GM23248 (cell line): ENCODE data around the gene RNF145. TPM values are rescaled to one million over a fixed set of nuclear protein-coding genes. Genes with fewer than 3 reads are reported as not detected.

Source experiments
- DNase-seq: peaks from one replicate; pipeline ENCODE4 v3.0.0-alpha.2; 2015
- H2AFZ ChIP-seq: fragments of 200-600 bp; sonication (generic); 2 replicates; pipeline ENCODE4 v1.6.1; 2016; ENCODE audit warnings: antibody characterized with exemption
- H3F3A ChIP-seq: fragments of 200-600 bp; sonication (generic); 2 replicates; pipeline ENCODE4 v1.6.1; 2016; ENCODE audit warnings: mild to moderate bottlenecking, antibody characterized with exemption, mixed run types; ENCODE audit not compliant: insufficient read depth
- H3K27ac ChIP-seq: fragments of 200-600 bp; sonication (generic); 2 replicates; pipeline ENCODE4 v1.5.1; 2016; ENCODE audit warnings: mild to moderate bottlenecking
- H3K27me3 ChIP-seq: fragments of 200-600 bp; sonication (generic); replicated peaks from 2 replicates; pipeline ENCODE4 v1.6.1; 2016; ENCODE audit warnings: mild to moderate bottlenecking; ENCODE audit not compliant: insufficient read depth
- H3K36me3 ChIP-seq: fragments of 200-600 bp; sonication (generic); 2 replicates; pipeline ENCODE4 v1.6.1; 2016; ENCODE audit warnings: low read depth, mild to moderate bottlenecking
- H3K4me1 ChIP-seq: fragments of 200-600 bp; sonication (generic); 2 replicates; pipeline ENCODE4 v1.6.1; 2016; ENCODE audit warnings: mild to moderate bottlenecking; ENCODE audit not compliant: insufficient read depth
- H3K4me2 ChIP-seq: fragments of 200-600 bp; sonication (generic); one replicate; pipeline ENCODE4 v1.6.1; 2016; ENCODE audit warnings: mild to moderate bottlenecking; ENCODE audit not compliant: unreplicated experiment
- H3K4me3 ChIP-seq: fragments of 200-600 bp; sonication (generic); 2 replicates; pipeline ENCODE4 v1.5.1; 2016; ENCODE audit warnings: mild to moderate bottlenecking
- H3K79me2 ChIP-seq: fragments of 200-600 bp; sonication (generic); 2 replicates; pipeline ENCODE4 v1.6.1; 2016; ENCODE audit warnings: mild to moderate bottlenecking; ENCODE audit not compliant: insufficient read depth
- H3K9ac ChIP-seq: fragments of 200-600 bp; sonication (generic); 2 replicates; pipeline ENCODE4 v1.6.1; 2016; ENCODE audit warnings: mild to moderate bottlenecking
- H3K9me2 ChIP-seq: fragments of 200-600 bp; sonication (generic); 2 replicates; pipeline ENCODE4 v1.6.1; 2016; ENCODE audit warnings: mixed run types, mild to moderate bottlenecking, moderate library complexity; ENCODE audit not compliant: insufficient read depth
- H3K9me3 ChIP-seq: fragments of 200-600 bp; sonication (generic); one replicate; pipeline ENCODE4 v1.6.1; 2017; ENCODE audit warnings: low read depth
- H4K20me1 ChIP-seq: fragments of 200-600 bp; sonication (generic); 2 replicates; pipeline ENCODE4 v1.6.0; 2016; ENCODE audit not compliant: insufficient read depth
- EZH2 ChIP-seq: fragments of 200-600 bp; sonication (generic); IDR thresholded peaks from 2 replicates; pipeline ENCODE4 v1.6.1; 2018; ENCODE audit warnings: antibody characterized with exemption, mild to moderate bottlenecking; ENCODE audit not compliant: insufficient read depth, poor library complexity, severe bottlenecking
- EZH2phosphoT487 ChIP-seq: fragments of 200-600 bp; sonication (generic); IDR thresholded peaks from 2 replicates; pipeline ENCODE4 v1.6.1; 2018; ENCODE audit warnings: antibody characterized with exemption, moderate library complexity, mild to moderate bottlenecking, low read depth; ENCODE audit not compliant: insufficient read depth
- WGBS, 2 experiments: methylation state at CpG; one replicate each; pipeline ENCODE4 v1.1.6; 2015 to 2017; ENCODE audit warnings: low lambda C conversion rate in 2 of 2, low coverage in 1 of 2; ENCODE audit errors: missing lambda C conversion rate in 2 of 2; 5-methylcytosine and 5-hydroxymethylcytosine counted together
- in situ Hi-C: fragments of 300-500 bp; cut with MboI; formaldehyde crosslinking; loops from 2 replicates; pipeline ENCODE4 v1.15.0; 2020
- polyA plus RNA-seq: library from polyadenylated mRNA; unstranded; fragments of >200 nt; fragmentation: Nextera tagmentation; extraction: Ambion mirVana; gene quantifications from 2 replicates; pipeline ENCODE4 v1.2.1, GENCODE V29; 2016
- total RNA-seq: library from RNA; depleted of rRNA; stranded (reverse); fragments of >200 nt; shearing (Covaris generic); gene quantifications from 2 replicates; pipeline ENCODE4 v1.2.3, GENCODE V29; 2014

RNF145 gene
- total and polyA plus RNA-seq, 2 experiments from 2014 or later, result 9.2 to 38.7 TPM

DNA sequence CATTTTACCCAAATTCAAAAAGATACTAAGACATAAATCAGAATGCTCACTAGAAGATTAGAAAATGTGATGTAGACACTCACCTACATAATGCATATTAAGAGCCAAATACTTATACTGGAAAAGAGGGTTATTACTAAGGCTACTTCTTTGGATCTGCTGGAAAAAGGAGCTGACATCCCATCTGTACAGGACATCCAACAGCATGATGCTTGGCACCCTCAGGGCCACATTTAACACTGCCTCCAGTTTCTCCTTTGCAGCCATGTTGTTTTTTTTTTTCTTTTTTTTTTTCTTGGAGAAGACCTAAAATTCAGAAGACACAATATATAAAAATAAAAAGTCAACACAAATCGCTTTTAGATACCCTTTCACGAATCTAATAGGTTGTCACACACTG, 6.0 kb downstream of the RNF145 start:
- H3K79me2 ChIP-seq, result peaks cover 100% of the 10 kb centered on the region
- H3K27ac ChIP-seq, result no peak overlapping the region
- peaks cover 47% of the 10 kb centered on the region for H3K4me1 ChIP-seq
- DNase-seq, result no peak
- H3F3A ChIP-seq, result peaks cover 28% of the 10 kb centered on the region
- in situ Hi-C loops, result no loop called here
- H3K9me2 ChIP-seq, result no peaks in the 10 kb centered on the region
- no peak overlapping the region for H3K4me3 ChIP-seq
- 90 to 94% methylated on average over 2 of the region's 2 CpGs for WGBS, 2 experiments
- no peak overlapping the region for H2AFZ ChIP-seq
- peaks cover 20% of the 10 kb centered on the region; the same call in 1 of the 2 replicates for H3K36me3 ChIP-seq
- TF ChIP-seq EZH2phosphoT487 (no peak), EZH2 (no peak)
- no peaks in the 10 kb centered on the region for H3K9me3 ChIP-seq
- no peak overlapping the region for H3K4me2 ChIP-seq
- 0 out of 2 replicates have a peak, but pooled peaks cover 5% of the 10 kb centered on the region for H4K20me1 ChIP-seq
- H3K27me3 ChIP-seq, result no peaks in the 10 kb centered on the region
- no peak overlapping the region for H3K9ac ChIP-seq

DNA sequence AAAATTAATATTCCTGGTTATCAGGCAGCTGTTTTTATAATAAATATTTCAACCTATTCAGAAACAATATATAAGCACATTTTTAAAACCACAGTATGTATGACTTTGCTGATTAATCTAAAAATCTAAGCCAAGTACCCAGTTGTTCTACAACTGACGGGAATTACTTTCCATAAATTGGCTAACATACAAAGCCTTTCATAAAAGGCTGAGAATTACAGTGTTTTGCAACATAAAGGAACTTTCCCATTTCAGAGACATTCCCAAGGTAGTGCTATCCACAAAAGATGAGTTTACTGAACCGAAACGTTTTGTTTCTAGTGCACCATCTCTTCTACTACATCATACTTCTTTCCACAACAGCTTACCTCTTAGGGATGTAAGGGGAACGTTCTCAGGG, 7.2 kb downstream of the RNF145 start:
- Histone ChIP-seq H3K9me2 (no peaks in the 10 kb centered on the region), H3K9me3 (no peaks in the 10 kb centered on the region), H3K79me2 (peaks cover 100% of the 10 kb centered on the region), H3K4me2 (no peak overlapping the region), H3K4me3 (no peak overlapping the region), H3K36me3 (peaks cover 27% of the 10 kb centered on the region), H3K9ac (no peak overlapping the region), H3F3A (peaks cover 21% of the 10 kb centered on the region), H3K27me3 (no peaks in the 10 kb centered on the region), H3K27ac (no peak overlapping the region), H3K4me1 (peaks cover 43% of the 10 kb centered on the region), H2AFZ (no peak overlapping the region), H4K20me1 (0 out of 2 replicates have a peak, but pooled peaks cover 5% of the 10 kb centered on the region)
- in situ Hi-C loops, result no loop called here
- 69 to 74% methylated on average over 4 of the region's 4 CpGs for WGBS, 2 experiments
- DNase-seq, result no peak
- TF ChIP-seq EZH2, result no peak
- TF ChIP-seq EZH2phosphoT487, result no peak

DNA sequence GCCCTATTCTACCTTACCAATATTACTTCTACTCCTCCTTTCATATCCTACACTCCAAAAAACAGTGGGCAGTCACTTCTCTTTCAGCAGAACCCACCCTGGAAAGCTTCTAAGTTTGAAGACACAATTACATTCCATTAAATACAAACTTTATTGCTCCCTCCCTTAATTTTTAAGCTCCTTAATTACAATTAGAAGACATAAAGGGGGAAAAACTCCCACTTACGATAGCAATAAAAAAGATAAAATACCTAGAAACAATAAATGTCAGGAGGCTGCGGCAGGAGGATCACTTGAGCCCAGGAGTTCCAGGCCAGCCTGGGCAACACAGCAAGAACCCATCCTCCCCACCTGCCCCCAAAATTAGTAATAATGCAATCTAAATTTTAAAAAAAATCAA, 9.6 kb downstream of the RNF145 start:
- in situ Hi-C loops, result no loop called here
- no peak overlapping the region for H3K4me2 ChIP-seq
- H3K4me1 ChIP-seq, result peaks cover 19% of the 10 kb centered on the region
- TF ChIP-seq EZH2 (no peak), EZH2phosphoT487 (no peak)
- peaks cover 36% of the 10 kb centered on the region for H3K36me3 ChIP-seq
- H2AFZ ChIP-seq, result no peak overlapping the region
- H3K9me2 ChIP-seq, result no peaks in the 10 kb centered on the region
- H3K9me3 ChIP-seq, result no peaks in the 10 kb centered on the region
- H3K27me3 ChIP-seq, result no peaks in the 10 kb centered on the region
- H3K4me3 ChIP-seq, result no peak overlapping the region
- no peak for DNase-seq
- 0 out of 2 replicates have a peak, but pooled peaks cover 5% of the 10 kb centered on the region for H4K20me1 ChIP-seq
- H3K9ac ChIP-seq, result no peak overlapping the region
- H3K27ac ChIP-seq, result no peak overlapping the region
- no peaks in the 10 kb centered on the region for H3F3A ChIP-seq
- WGBS, 2 experiments, result 98% methylated on average over 2 of the region's 2 CpGs
- peaks cover 100% of the 10 kb centered on the region for H3K79me2 ChIP-seq

DNA sequence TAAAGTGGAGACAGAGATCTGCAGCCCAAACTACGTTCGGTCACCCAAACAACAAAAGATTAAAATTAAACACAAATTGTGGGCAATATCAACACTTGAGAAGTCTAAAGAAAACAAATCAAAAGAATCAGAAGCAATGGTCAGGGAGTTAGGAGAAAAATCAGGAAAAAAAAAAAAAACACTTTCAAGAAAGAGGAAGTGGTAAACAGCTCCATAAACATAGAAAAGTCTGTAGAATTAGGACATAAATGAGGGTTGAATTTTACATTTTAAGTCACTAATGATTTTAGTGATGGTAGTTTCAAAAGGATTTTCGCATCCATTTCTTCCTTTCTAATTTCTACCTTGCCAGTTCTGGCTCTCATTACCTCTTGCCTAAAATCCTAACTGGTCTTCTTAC, 10.1 kb downstream of the RNF145 start:
- TF ChIP-seq EZH2, result no peak
- TF ChIP-seq EZH2phosphoT487, result no peak

More for the DNA sequence above, 10.1 kb downstream of the RNF145 start:
- H3K4me1 ChIP-seq, result peaks cover 14% of the 10 kb centered on the region
- no peak overlapping the region for H3K9ac ChIP-seq
- no peaks in the 10 kb centered on the region for H3K9me2 ChIP-seq
- in situ Hi-C loops, result no loop called here
- no peaks in the 10 kb centered on the region for H3K27me3 ChIP-seq
- no peak overlapping the region for H3K4me3 ChIP-seq
- no peak overlapping the region for H3K27ac ChIP-seq
- peaks cover 100% of the 10 kb centered on the region for H3K79me2 ChIP-seq
- no peak overlapping the region for H2AFZ ChIP-seq
- peaks cover 42% of the 10 kb centered on the region for H3K36me3 ChIP-seq
- no peaks in the 10 kb centered on the region for H3K9me3 ChIP-seq
- H3K4me2 ChIP-seq, result no peak overlapping the region
- DNase-seq, result no peak
- 95 to 99% methylated on average over 3 of the region's 3 CpGs for WGBS, 2 experiments
- no peaks in the 10 kb centered on the region for H3F3A ChIP-seq
- H4K20me1 ChIP-seq, result 0 out of 2 replicates have a peak, but pooled peaks cover 5% of the 10 kb centered on the region
